GM23338 (cell line): ENCODE data around the gene ENPP1. TPM values are rescaled to one million over a fixed set of nuclear protein-coding genes. Genes with fewer than 3 reads are reported as not detected.

Experiments
- ATAC-seq: fragments of 200-7000 bp; cut with Tn5 transposase; 3 replicates; pipeline ENCODE4 v1.9.1; 2020
- DNase-seq: peaks from one replicate; pipeline ENCODE4 v3.0.0-alpha.2; 2015; ENCODE audit warnings: low spot score
- H2AFZ ChIP-seq: fragments of 200-600 bp; sonication (generic); 2 replicates; pipeline ENCODE4 v1.8.0; 2016; ENCODE audit warnings: antibody characterized with exemption, mild to moderate bottlenecking, moderate library complexity
- H3F3A ChIP-seq: fragments of 200-600 bp; sonication (generic); replicated peaks from 2 replicates; pipeline ENCODE4 v1.8.0; 2017; ENCODE audit warnings: antibody characterized with exemption, mixed run types, low read depth
- H3K27ac ChIP-seq: fragments of 200-600 bp; sonication (generic); 2 replicates; pipeline ENCODE4 v1.6.1; 2016; ENCODE audit warnings: low read depth
- H3K27me3 ChIP-seq: fragments of 200-600 bp; sonication (generic); 2 replicates; pipeline ENCODE4 v1.8.0; 2016; ENCODE audit warnings: mild to moderate bottlenecking, mixed run types, moderate library complexity; ENCODE audit not compliant: insufficient read depth
- H3K36me3 ChIP-seq: fragments of 200-600 bp; sonication (generic); 2 replicates; pipeline ENCODE4 v1.8.0; 2016; ENCODE audit warnings: mild to moderate bottlenecking; ENCODE audit not compliant: insufficient read depth
- H3K4me1 ChIP-seq: fragments of 200-600 bp; sonication (generic); 2 replicates; pipeline ENCODE4 v1.8.0; 2016; ENCODE audit warnings: mild to moderate bottlenecking, moderate library complexity; ENCODE audit not compliant: insufficient read depth
- H3K4me2 ChIP-seq: fragments of 200-600 bp; sonication (generic); 2 replicates; pipeline ENCODE4 v1.7.1; 2017; ENCODE audit warnings: mixed run types
- H3K4me3 ChIP-seq: fragments of 200-600 bp; sonication (generic); 2 replicates; pipeline ENCODE4 v1.6.1; 2016; ENCODE audit warnings: mixed run types
- H3K79me2 ChIP-seq: fragments of 200-600 bp; sonication (generic); replicated peaks from 2 replicates; pipeline ENCODE4 v1.8.0; 2017; ENCODE audit warnings: mild to moderate bottlenecking; ENCODE audit not compliant: insufficient read depth
- H3K9me2 ChIP-seq: fragments of 200-600 bp; sonication (generic); 2 replicates; pipeline ENCODE4 v1.8.0; 2017; ENCODE audit not compliant: insufficient read depth
- H4K20me1 ChIP-seq: fragments of 200-600 bp; sonication (generic); replicated peaks from 2 replicates; pipeline ENCODE4 v1.8.0; 2017; ENCODE audit warnings: mild to moderate bottlenecking; ENCODE audit not compliant: insufficient read depth
- H3K27ac Mint-ChIP-seq: 2 replicates; pipeline ENCODE4 v1.8.0; 2020; ENCODE audit warnings: inconsistent platforms, mild to moderate bottlenecking, moderate library complexity, mixed read lengths
- H3K27me3 Mint-ChIP-seq: 3 replicates; pipeline ENCODE4 v1.8.0; 2022; ENCODE audit warnings: low read depth, mild to moderate bottlenecking, moderate library complexity, mixed read lengths, inconsistent platforms; ENCODE audit not compliant: insufficient read depth, poor library complexity
- H3K36me3 Mint-ChIP-seq: 3 replicates; pipeline ENCODE4 v1.8.0; 2021; ENCODE audit warnings: low read depth, mild to moderate bottlenecking, inconsistent platforms, moderate library complexity, mixed read lengths
- H3K4me1 Mint-ChIP-seq: 3 replicates; pipeline ENCODE4 v1.8.0; 2020; ENCODE audit warnings: mild to moderate bottlenecking, inconsistent platforms, mixed read lengths
- H3K4me3 Mint-ChIP-seq: 3 replicates; pipeline ENCODE4 v1.8.0; 2021; ENCODE audit warnings: moderate library complexity, mild to moderate bottlenecking, inconsistent platforms, mixed read lengths
- H3K9me3 Mint-ChIP-seq: 3 replicates; pipeline ENCODE4 v1.8.0; 2020; ENCODE audit warnings: moderate library complexity, mild to moderate bottlenecking, inconsistent platforms, mixed read lengths
- CREB1 ChIP-seq: fragments of 250-450 bp; sonication (Bioruptor Pico); IDR thresholded peaks from 2 replicates; pipeline ENCODE4 v1.5.0; 2020; ENCODE audit warnings: low read depth, mild to moderate bottlenecking, moderate library complexity
- CTCF ChIP-seq, 2 experiments: fragments of 200-600 bp in 1 of 2; sonication (generic) in 1 of 2; conservative IDR thresholded peaks; 2 replicates each; pipeline versions ENCODE4 v1.5.1 to v1.6.1; 2016 to 2017; ENCODE audit warnings: antibody characterized with exemption in 2 of 2, low read depth in 2 of 2, mild to moderate bottlenecking in 2 of 2, moderate library complexity in 1 of 2
- EZH2 ChIP-seq: fragments of 200-600 bp; sonication (generic); IDR thresholded peaks from one replicate; pipeline ENCODE4 v1.8.0; 2017; ENCODE audit warnings: antibody characterized with exemption, mild to moderate bottlenecking, low read depth; ENCODE audit not compliant: unreplicated experiment
- EZH2phosphoT487 ChIP-seq: fragments of 200-600 bp; sonication (generic); IDR thresholded peaks from one replicate; pipeline ENCODE4 v1.8.1; 2018; ENCODE audit warnings: antibody characterized with exemption; ENCODE audit not compliant: unreplicated experiment
- JUNB ChIP-seq: IDR thresholded peaks from one replicate; pipeline ENCODE4 v1.6.1; 2016; ENCODE audit warnings: antibody characterized with exemption; ENCODE audit not compliant: unreplicated experiment
- NANOG ChIP-seq: IDR thresholded peaks from 2 replicates; pipeline ENCODE4 v1.6.1; 2016; ENCODE audit warnings: antibody characterized with exemption, borderline replicate concordance
- POLR2AphosphoS5 ChIP-seq: IDR thresholded peaks from 2 replicates; pipeline ENCODE4 v1.6.1; 2016; ENCODE audit warnings: antibody characterized with exemption, low read depth
- STAT1 ChIP-seq: IDR thresholded peaks from one replicate; pipeline ENCODE4 v1.6.1; 2016; ENCODE audit warnings: antibody characterized with exemption; ENCODE audit not compliant: unreplicated experiment
- ZNF114 ChIP-seq: fragments of 250-450 bp; sonication (Bioruptor Pico); IDR thresholded peaks from 2 replicates; pipeline ENCODE4 v1.5.0; 2020; ENCODE audit warnings: mild to moderate bottlenecking, moderate library complexity
- ZNF331 ChIP-seq: fragments of 250-450 bp; sonication (Bioruptor Pico); IDR thresholded peaks from 2 replicates; pipeline ENCODE4 v1.5.0; 2020; ENCODE audit warnings: low read depth, mild to moderate bottlenecking, moderate library complexity
- polyA plus RNA-seq: library from polyadenylated mRNA; unstranded; fragments of >200 nt; fragmentation: Nextera tagmentation; extraction: Ambion mirVana; gene quantifications from 2 replicates; pipeline ENCODE4 v1.2.1, GENCODE V29; 2016
- total RNA-seq: library from RNA; depleted of rRNA; stranded (reverse); fragments of >200 nt; shearing (Covaris generic); gene quantifications from 2 replicates; pipeline ENCODE4 v1.2.3, GENCODE V29; 2014
- TF ChIP-seq, protein P1 (sequence below): IDR thresholded peaks from 2 replicates; pipeline ENCODE4 v1.6.1; 2016; ENCODE audit warnings: antibody characterized with exemption
- TF ChIP-seq, protein P2 (sequence below): IDR thresholded peaks from one replicate; pipeline ENCODE4 v1.6.1; 2018; ENCODE audit warnings: antibody characterized with exemption; ENCODE audit not compliant: unreplicated experiment
- TF ChIP-seq, protein P3 (sequence below): fragments of 250-450 bp; sonication (Bioruptor Pico); IDR thresholded peaks from 2 replicates; pipeline ENCODE4 v1.5.0; 2020; ENCODE audit warnings: mild to moderate bottlenecking, moderate library complexity

ENPP1 gene
- total and polyA plus RNA-seq, 2 experiments from 2014 or later = 17.3 to 46.9 TPM

GRCh38 chr6:131867744-131868143 is 59.9 kb downstream of the ENPP1 start:
- Histone ChIP-seq H3K4me3 (no peak overlapping the region), H4K20me1 (no peaks in the 10 kb centered on the region), H3K79me2 (no peaks in the 10 kb centered on the region), H2AFZ (no peak overlapping the region), H3K27me3 (no peaks in the 10 kb centered on the region), H3F3A (no peaks in the 10 kb centered on the region), H3K4me2 (no peak overlapping the region), H3K4me1 (peaks cover 15% of the 10 kb centered on the region; the same call in 1 of the 2 replicates), H3K27ac (no peak overlapping the region), H3K36me3 (peaks cover 16% of the 10 kb centered on the region), H3K9me2 (no peaks in the 10 kb centered on the region)
- Mint-ChIP-seq H3K4me1 (peaks cover 19% of the 10 kb centered on the region), H3K9me3 (no peaks in the 10 kb centered on the region), H3K4me3 (no peak overlapping the region), H3K36me3 (peaks cover 9% of the 10 kb centered on the region; the same call in 2 of the 3 replicates), H3K27me3 (no peaks in the 10 kb centered on the region), H3K27ac (0 out of 2 replicates have a peak overlapping the region, but pooled peaks have one; percentile 34)
- no peak for DNase-seq
- TF ChIP-seq, protein P1, sequence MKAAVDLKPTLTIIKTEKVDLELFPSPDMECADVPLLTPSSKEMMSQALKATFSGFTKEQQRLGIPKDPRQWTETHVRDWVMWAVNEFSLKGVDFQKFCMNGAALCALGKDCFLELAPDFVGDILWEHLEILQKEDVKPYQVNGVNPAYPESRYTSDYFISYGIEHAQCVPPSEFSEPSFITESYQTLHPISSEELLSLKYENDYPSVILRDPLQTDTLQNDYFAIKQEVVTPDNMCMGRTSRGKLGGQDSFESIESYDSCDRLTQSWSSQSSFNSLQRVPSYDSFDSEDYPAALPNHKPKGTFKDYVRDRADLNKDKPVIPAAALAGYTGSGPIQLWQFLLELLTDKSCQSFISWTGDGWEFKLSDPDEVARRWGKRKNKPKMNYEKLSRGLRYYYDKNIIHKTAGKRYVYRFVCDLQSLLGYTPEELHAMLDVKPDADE = no peak
- TF ChIP-seq EZH2phosphoT487 = no peak
- TF ChIP-seq ZNF114 (CRISPR knock-in tag) = no peak
- TF ChIP-seq, protein P2, sequence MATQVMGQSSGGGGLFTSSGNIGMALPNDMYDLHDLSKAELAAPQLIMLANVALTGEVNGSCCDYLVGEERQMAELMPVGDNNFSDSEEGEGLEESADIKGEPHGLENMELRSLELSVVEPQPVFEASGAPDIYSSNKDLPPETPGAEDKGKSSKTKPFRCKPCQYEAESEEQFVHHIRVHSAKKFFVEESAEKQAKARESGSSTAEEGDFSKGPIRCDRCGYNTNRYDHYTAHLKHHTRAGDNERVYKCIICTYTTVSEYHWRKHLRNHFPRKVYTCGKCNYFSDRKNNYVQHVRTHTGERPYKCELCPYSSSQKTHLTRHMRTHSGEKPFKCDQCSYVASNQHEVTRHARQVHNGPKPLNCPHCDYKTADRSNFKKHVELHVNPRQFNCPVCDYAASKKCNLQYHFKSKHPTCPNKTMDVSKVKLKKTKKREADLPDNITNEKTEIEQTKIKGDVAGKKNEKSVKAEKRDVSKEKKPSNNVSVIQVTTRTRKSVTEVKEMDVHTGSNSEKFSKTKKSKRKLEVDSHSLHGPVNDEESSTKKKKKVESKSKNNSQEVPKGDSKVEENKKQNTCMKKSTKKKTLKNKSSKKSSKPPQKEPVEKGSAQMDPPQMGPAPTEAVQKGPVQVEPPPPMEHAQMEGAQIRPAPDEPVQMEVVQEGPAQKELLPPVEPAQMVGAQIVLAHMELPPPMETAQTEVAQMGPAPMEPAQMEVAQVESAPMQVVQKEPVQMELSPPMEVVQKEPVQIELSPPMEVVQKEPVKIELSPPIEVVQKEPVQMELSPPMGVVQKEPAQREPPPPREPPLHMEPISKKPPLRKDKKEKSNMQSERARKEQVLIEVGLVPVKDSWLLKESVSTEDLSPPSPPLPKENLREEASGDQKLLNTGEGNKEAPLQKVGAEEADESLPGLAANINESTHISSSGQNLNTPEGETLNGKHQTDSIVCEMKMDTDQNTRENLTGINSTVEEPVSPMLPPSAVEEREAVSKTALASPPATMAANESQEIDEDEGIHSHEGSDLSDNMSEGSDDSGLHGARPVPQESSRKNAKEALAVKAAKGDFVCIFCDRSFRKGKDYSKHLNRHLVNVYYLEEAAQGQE = no peak
- TF ChIP-seq JUNB = no peak
- TF ChIP-seq EZH2 = no peak
- no peak for TF ChIP-seq POLR2AphosphoS5
- TF ChIP-seq CREB1 (CRISPR knock-in tag) = no peak
- no peak for TF ChIP-seq NANOG
- TF ChIP-seq, protein P3, sequence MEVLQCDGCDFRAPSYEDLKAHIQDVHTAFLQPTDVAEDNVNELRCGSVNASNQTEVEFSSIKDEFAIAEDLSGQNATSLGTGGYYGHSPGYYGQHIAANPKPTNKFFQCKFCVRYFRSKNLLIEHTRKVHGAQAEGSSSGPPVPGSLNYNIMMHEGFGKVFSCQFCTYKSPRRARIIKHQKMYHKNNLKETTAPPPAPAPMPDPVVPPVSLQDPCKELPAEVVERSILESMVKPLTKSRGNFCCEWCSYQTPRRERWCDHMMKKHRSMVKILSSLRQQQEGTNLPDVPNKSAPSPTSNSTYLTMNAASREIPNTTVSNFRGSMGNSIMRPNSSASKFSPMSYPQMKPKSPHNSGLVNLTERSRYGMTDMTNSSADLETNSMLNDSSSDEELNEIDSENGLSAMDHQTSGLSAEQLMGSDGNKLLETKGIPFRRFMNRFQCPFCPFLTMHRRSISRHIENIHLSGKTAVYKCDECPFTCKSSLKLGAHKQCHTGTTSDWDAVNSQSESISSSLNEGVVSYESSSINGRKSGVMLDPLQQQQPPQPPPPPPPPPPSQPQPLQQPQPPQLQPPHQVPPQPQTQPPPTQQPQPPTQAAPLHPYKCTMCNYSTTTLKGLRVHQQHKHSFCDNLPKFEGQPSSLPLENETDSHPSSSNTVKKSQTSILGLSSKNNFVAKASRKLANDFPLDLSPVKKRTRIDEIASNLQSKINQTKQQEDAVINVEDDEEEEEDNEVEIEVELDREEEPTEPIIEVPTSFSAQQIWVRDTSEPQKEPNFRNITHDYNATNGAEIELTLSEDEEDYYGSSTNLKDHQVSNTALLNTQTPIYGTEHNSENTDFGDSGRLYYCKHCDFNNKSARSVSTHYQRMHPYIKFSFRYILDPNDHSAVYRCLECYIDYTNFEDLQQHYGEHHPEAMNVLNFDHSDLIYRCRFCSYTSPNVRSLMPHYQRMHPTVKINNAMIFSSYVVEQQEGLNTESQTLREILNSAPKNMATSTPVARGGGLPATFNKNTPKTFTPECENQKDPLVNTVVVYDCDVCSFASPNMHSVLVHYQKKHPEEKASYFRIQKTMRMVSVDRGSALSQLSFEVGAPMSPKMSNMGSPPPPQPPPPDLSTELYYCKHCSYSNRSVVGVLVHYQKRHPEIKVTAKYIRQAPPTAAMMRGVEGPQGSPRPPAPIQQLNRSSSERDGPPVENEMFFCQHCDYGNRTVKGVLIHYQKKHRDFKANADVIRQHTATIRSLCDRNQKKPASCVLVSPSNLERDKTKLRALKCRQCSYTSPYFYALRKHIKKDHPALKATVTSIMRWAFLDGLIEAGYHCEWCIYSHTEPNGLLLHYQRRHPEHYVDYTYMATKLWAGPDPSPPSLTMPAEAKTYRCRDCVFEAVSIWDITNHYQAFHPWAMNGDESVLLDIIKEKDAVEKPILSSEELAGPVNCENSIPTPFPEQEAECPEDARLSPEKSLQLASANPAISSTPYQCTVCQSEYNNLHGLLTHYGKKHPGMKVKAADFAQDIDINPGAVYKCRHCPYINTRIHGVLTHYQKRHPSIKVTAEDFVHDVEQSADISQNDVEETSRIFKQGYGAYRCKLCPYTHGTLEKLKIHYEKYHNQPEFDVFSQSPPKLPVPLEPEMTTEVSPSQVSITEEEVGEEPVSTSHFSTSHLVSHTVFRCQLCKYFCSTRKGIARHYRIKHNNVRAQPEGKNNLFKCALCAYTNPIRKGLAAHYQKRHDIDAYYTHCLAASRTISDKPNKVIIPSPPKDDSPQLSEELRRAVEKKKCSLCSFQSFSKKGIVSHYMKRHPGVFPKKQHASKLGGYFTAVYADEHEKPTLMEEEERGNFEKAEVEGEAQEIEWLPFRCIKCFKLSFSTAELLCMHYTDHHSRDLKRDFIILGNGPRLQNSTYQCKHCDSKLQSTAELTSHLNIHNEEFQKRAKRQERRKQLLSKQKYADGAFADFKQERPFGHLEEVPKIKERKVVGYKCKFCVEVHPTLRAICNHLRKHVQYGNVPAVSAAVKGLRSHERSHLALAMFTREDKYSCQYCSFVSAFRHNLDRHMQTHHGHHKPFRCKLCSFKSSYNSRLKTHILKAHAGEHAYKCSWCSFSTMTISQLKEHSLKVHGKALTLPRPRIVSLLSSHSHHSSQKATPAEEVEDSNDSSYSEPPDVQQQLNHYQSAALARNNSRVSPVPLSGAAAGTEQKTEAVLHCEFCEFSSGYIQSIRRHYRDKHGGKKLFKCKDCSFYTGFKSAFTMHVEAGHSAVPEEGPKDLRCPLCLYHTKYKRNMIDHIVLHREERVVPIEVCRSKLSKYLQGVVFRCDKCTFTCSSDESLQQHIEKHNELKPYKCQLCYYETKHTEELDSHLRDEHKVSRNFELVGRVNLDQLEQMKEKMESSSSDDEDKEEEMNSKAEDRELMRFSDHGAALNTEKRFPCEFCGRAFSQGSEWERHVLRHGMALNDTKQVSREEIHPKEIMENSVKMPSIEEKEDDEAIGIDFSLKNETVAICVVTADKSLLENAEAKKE = no peak
- TF ChIP-seq CTCF (conservative IDR thresholded peaks at IDR 0.05; ENCODE audit: low read depth in 2 of 2) = no peak
- no peak for TF ChIP-seq STAT1
- TF ChIP-seq ZNF331 (CRISPR knock-in tag) = no peak
- ATAC-seq = no peak
